Measurements from ENCODE around the gene PZP.
"Not testable (repeated sequence)": the region's sequence is repeated elsewhere in the genome, so short reads cannot be mapped to it uniquely, and the experiment has no call there.

Gene PZP

GRCh38 chr12:9208229-9208628, at the start of gene PZP:
Gene PZP, minus strand, starts transcription at chr12:9208395. Its CDS starts 54 bp downstream, at chr12:9208341.
- no peak for FAIRE-seq
- no peak for DNase-seq (ENCODE audit: extremely low spot score, insufficient read length, low read depth)

DNA sequence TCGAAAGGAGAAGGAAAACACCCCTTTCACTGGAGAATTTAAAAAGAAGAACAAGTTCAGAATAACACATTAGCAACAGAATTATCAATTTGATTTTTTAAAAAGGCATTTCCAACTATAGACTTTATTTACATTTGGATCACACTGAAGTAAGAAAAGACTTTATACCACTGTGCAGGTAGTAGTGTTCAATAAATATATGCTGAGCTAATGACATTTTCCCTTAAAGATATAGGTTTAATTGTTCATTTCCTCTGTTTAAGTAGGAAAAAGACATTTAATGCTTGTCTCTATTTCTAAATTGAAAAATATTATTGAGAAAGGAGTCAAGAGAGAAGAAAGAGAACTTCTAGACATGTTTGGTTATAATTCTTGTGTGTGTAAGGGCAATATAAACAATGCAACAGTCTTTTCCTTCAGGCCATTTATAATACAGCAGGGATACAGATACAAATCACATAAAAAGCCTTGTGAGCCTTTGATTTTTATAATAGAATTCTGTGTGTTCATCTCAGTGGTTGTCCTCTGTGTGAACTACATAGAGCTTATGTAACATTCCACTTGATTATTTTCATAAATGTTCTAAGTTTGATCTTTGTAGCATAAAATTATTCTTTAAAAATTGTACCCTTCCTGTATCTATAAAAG, 48.7 kb upstream of the PZP start:
- DNase-seq (ENCODE audit: extremely low spot score, insufficient read length, low read depth) (no peak), FAIRE-seq (no peak)

DNA sequence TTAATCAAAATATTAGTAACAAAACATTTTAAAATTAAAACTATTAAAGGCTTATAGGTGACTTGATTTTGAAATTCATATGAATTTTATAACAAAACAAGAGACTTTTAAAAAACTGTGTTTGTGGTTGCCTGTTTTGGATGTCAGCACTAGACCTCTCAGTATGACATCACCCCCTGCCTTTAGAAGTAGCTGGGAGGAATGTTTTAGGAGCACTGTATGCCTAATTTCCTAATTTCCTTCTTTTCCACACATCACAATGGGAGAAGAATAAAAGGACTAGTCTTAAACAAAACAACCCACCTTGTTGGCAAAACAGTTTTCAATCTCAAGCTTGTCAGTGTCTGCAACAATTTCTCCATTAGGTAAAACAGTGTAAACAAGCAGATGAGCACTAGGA, 48.1 kb upstream of the PZP start:
- no peak for DNase-seq (ENCODE audit: extremely low spot score, insufficient read length, low read depth)
- no peak for FAIRE-seq

- DNase-seq (ENCODE audit: extremely low spot score, insufficient read length, low read depth) (no peak), FAIRE-seq (no peak)
Measured at GRCh38 chr12:9255837-9256236, 47.6 kb upstream of the PZP start.

GRCh38 chr12:9253464-9253863, 45.3 kb upstream of the PZP start:
- no peak for DNase-seq (ENCODE audit: extremely low spot score, insufficient read length, low read depth)
- FAIRE-seq: no peak

- FAIRE-seq; DNase-seq (ENCODE audit: extremely low spot score, insufficient read length, low read depth): not testable (repeated sequence)
Measured at GRCh38 chr12:9252791-9253190, 44.6 kb upstream of the PZP start.

GRCh38 chr12:9252256-9252655, 44.1 kb upstream of the PZP start:
- no peak for DNase-seq (ENCODE audit: extremely low spot score, insufficient read length, low read depth)
- no peak for FAIRE-seq

DNA sequence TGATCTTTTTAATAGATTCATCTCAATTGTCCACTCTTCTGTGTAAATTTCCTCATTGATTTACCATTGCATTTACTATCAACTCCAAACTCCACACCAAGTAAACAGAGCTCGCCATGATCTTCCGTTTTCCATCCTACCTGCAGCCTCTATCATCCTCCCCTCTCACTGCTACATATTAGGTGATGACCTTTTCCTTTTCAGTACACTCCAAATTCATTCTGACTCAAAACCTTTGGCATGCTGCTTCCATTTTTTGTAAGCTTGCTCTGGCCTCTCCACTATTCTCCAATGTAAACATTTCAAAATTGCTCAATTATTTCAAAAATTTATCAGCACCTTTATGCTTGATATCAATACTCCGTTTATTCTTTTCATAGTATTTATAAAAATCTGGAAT, 40.2 kb upstream of the PZP start:
- FAIRE-seq (no peak), DNase-seq (ENCODE audit: extremely low spot score, insufficient read length, low read depth) (no peak)

DNA sequence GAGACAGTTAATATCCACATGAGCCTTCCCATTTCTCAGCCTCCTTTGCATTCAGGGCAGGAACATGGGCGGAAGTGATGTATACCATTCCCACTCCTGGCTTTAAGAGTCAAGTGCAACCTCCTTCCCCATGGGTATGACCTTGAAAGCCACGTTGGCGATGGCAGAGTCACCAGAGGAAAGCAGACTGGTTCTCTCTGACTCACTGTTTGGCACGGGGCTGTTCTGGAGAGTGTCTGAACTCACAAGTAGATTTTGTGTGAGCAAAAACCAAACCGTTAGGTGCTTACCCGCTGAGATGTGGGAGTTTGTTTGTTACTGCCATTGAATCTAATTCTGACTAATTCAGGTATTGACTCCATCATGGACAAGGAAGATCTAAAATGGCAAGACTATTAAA, 36.7 kb upstream of the PZP start:
- DNase-seq (ENCODE audit: extremely low spot score, insufficient read length, low read depth): no peak
- peak; percentile 68 for FAIRE-seq

DNA sequence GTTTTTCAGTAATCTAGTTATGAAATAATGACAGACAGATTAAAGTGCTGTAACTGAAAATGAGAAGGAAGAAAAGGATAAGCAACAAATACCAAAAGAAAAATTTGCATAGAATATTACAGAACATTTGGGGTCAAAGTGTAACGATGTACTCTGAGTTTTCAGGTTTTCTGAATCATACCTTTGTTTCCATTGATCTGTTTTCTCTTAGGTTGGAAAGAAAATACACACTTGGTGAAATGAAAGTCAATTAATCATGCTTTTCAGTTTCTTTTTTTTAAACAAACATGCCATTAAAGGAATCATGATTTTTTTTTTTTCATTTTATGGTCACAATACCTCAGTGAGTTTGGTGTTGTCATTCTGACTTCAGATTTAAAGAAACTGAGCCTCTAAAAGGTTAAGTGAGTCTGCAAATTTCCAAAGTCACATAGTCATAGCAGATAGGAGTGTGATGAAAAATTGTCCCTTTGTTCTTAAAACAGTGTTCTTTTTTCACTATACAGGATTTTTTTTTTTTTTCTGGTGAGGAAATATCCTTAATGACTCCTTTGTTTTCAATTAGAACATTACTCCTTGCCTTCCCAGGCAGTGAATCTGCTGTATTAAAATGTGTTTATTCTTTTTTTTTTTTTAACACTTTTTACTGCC, 35.9 kb upstream of the PZP start:
- FAIRE-seq: peak; percentile 39
- no peak for DNase-seq (ENCODE audit: extremely low spot score, insufficient read length, low read depth)

- DNase-seq (ENCODE audit: extremely low spot score, insufficient read length, low read depth) (no peak), FAIRE-seq (no peak)
Measured at GRCh38 chr12:9241301-9241700, 33.1 kb upstream of the PZP start.

GRCh38 chr12:9240776-9241175, 32.6 kb upstream of the PZP start:
- DNase-seq (ENCODE audit: extremely low spot score, insufficient read length, low read depth): no peak
- no peak for FAIRE-seq

GRCh38 chr12:9240004-9240635, 31.9 kb upstream of the PZP start:
- DNase-seq (ENCODE audit: extremely low spot score, insufficient read length, low read depth): not testable (repeated sequence)
- peak; percentile 26 for FAIRE-seq

DNA sequence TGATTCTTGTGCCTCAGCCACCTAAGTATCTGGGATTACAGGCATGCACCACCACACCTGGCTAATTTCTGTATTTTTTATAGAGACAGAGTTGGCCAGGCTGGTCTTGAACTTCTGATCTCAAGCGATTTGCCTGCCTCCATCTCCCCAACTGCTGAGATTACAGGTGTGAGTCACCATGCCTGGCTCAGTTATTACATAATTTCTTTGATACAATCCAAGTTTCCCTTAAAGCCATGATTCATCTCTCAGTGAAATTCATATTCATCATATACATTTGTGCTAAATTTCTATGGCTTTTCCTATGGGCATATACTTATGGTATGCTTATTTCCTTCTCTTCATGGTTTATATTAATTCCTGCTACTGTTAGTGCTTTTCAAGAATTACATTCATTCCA, 29.1 kb upstream of the PZP start:
- DNase-seq (ENCODE audit: extremely low spot score, insufficient read length, low read depth) (no peak), FAIRE-seq (no peak)

- no peak for DNase-seq (ENCODE audit: extremely low spot score, insufficient read length, low read depth)
Measured at GRCh38 chr12:9235519-9235918, 27.3 kb upstream of the PZP start.

GRCh38 chr12:9227950-9228349, 19.8 kb upstream of the PZP start:
- FAIRE-seq: no peak
- no peak for DNase-seq (ENCODE audit: extremely low spot score, insufficient read length, low read depth)

More at GRCh38 chr12:9235519-9235918, 27.3 kb upstream of the PZP start:
- no peak for FAIRE-seq

GRCh38 chr12:9223830-9224229, 15.6 kb upstream of the PZP start:
- no peak for DNase-seq (ENCODE audit: extremely low spot score, insufficient read length, low read depth)
- FAIRE-seq: no peak

DNA sequence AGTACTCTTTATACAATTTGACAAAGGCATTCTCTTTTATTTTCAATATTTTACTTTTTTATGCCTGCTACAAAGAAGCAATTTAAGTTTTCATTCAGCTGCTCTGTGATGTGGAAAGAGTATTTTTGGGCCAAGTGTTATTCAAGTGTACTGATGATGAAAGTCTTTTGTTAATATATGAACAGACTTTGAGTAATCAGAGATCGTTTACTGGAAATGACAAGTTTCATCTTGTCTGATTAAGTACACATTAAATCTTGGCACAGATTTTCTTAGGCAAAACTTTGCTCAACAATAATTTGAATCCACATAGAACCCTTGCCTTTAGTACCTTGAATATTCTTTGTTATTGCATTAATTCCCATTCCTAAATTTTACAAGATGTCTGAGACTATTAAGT, 13.3 kb upstream of the PZP start:
- FAIRE-seq: no peak
- DNase-seq (ENCODE audit: extremely low spot score, insufficient read length, low read depth): no peak

- FAIRE-seq; DNase-seq (ENCODE audit: extremely low spot score, insufficient read length, low read depth): not testable (repeated sequence)
Measured at GRCh38 chr12:9221011-9221410, 12.8 kb upstream of the PZP start.

GRCh38 chr12:9214534-9214933, 6.3 kb upstream of the PZP start:
- no peak for DNase-seq (ENCODE audit: extremely low spot score, insufficient read length, low read depth)
- FAIRE-seq: no peak

DNA sequence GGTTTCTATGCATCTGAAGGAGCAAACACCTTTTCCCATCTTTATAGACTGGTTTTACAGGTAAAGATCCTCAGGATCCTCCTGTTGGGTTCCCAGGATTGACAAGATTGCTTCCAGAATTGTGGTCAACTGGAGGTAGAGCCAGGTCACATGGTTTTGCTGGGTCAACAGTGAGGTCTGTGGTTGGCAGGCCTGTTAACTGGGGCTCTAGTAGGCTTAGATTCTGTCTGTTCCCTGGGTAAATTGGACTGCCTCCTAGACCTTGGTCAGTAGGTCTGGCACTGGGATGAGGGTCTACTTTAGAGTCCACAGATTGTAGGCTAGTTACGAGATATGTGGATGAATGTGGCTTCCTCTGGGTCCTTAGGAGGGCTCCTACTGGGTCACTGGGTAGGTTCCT, 3.5 kb upstream of the PZP start:
- DNase-seq (ENCODE audit: extremely low spot score, insufficient read length, low read depth) (no peak), FAIRE-seq (no peak)

Measured in GM18507 (cell line).